ENCODE measurements around the gene SLC35F2. TPM values are rescaled to one million over a fixed set of nuclear protein-coding genes. Genes with fewer than 3 reads are reported as not detected.

The SLC35F2 gene
- total and polyA plus RNA-seq, 9 donors = 3.7 to 20.8 (median 7.9) TPM

GRCh38 chr11:107778839-107779517 lies 79.6 kb downstream of the SLC35F2 start:
- TF ChIP-seq CTCF (IDR thresholded peaks at IDR 0.05) (no peak), EP300 (IDR thresholded peaks at IDR 0.05) (no peak), POLR2A (IDR thresholded peaks at IDR 0.05) (no peak)
- no peaks in the 10 kb centered on the region for H3K27me3 ChIP-seq
- no peak for DNase-seq
- H3K4me1 ChIP-seq (ENCODE audit: insufficient read depth) = no peaks in the 10 kb centered on the region
- H3K27ac ChIP-seq = no peak overlapping the region
- H3K9me3 ChIP-seq = no peaks in the 10 kb centered on the region
- H3K4me3 ChIP-seq = no peak overlapping the region
- intact Hi-C loops (cut with DNase I) = no loop called here
- 37 to 52% (median 38%) methylated on average over 7 of the region's 7 CpGs for WGBS, 3 donors
- H3K36me3 ChIP-seq = no peaks in the 10 kb centered on the region

- 46 to 57% (median 51%) methylated on average over 2 of the region's 2 CpGs for WGBS, 3 donors
- H3K9me3 ChIP-seq = no peaks in the 10 kb centered on the region
- H3K27ac ChIP-seq = no peak overlapping the region
- H3K36me3 ChIP-seq = no peaks in the 10 kb centered on the region
- H3K4me3 ChIP-seq = no peak overlapping the region
- TF ChIP-seq CTCF (IDR thresholded peaks at IDR 0.05) (no peak), POLR2A (IDR thresholded peaks at IDR 0.05) (no peak), EP300 (IDR thresholded peaks at IDR 0.05) (no peak)
- intact Hi-C loops (cut with DNase I) = no loop called here
- no peaks in the 10 kb centered on the region for H3K27me3 ChIP-seq
- no peaks in the 10 kb centered on the region for H3K4me1 ChIP-seq (ENCODE audit: insufficient read depth)
- no peak for DNase-seq
These were observed 81.5 kb downstream of the SLC35F2 start for GRCh38 chr11:107777110-107777509.

- TF ChIP-seq EP300 (IDR thresholded peaks at IDR 0.05) = no peak
- TF ChIP-seq CTCF (IDR thresholded peaks at IDR 0.05) = no peak
- TF ChIP-seq POLR2A (IDR thresholded peaks at IDR 0.05) = no peak
- intact Hi-C loops (cut with DNase I) = no loop called here
- no peak for DNase-seq
- Histone ChIP-seq H3K27me3 (no peaks in the 10 kb centered on the region), H3K36me3 (no peaks in the 10 kb centered on the region), H3K4me3 (no peak overlapping the region), H3K27ac (no peak overlapping the region), H3K9me3 (no peaks in the 10 kb centered on the region), H3K4me1 (ENCODE audit: insufficient read depth) (no peaks in the 10 kb centered on the region)
- WGBS, 3 donors = 79 to 94% (median 87%) methylated on average over 6 of the region's 6 CpGs
These were observed 82.5 kb downstream of the SLC35F2 start for GRCh38 chr11:107776062-107776461.

- 38 to 42% (median 38%) methylated on average over 3 of the region's 3 CpGs for whole genome bisulfite sequencing, 3 donors
- intact Hi-C loops (cut with DNase I) = no loop called here
- Histone ChIP-seq H3K4me3 (no peak overlapping the region), H3K27ac (no peak overlapping the region), H3K27me3 (no peaks in the 10 kb centered on the region), H3K4me1 (ENCODE audit: insufficient read depth) (no peaks in the 10 kb centered on the region), H3K9me3 (no peaks in the 10 kb centered on the region), H3K36me3 (no peaks in the 10 kb centered on the region)
- no peak for DNase-seq
- TF ChIP-seq POLR2A (IDR thresholded peaks at IDR 0.05) (no peak), EP300 (IDR thresholded peaks at IDR 0.05) (no peak), CTCF (IDR thresholded peaks at IDR 0.05) (no peak)
These were observed 88.0 kb downstream of the SLC35F2 start for GRCh38 chr11:107770551-107770951.

Data from ovary (tissue), 9 donors.